GM12801 (cell line): ENCODE results near the gene CD84.

Experiments
- TF ChIP-seq, protein P1 (sequence below): IDR thresholded peaks from one replicate; pipeline ENCODE4 v1.5.1; 2011; ENCODE audit warnings: control low read depth; ENCODE audit not compliant: insufficient read length; ENCODE audit errors: extremely low read depth

The CD84 gene

GRCh38 chr1:160537714-160538665, 41.3 kb downstream of the CD84 start:
- TF ChIP-seq, protein P1, sequence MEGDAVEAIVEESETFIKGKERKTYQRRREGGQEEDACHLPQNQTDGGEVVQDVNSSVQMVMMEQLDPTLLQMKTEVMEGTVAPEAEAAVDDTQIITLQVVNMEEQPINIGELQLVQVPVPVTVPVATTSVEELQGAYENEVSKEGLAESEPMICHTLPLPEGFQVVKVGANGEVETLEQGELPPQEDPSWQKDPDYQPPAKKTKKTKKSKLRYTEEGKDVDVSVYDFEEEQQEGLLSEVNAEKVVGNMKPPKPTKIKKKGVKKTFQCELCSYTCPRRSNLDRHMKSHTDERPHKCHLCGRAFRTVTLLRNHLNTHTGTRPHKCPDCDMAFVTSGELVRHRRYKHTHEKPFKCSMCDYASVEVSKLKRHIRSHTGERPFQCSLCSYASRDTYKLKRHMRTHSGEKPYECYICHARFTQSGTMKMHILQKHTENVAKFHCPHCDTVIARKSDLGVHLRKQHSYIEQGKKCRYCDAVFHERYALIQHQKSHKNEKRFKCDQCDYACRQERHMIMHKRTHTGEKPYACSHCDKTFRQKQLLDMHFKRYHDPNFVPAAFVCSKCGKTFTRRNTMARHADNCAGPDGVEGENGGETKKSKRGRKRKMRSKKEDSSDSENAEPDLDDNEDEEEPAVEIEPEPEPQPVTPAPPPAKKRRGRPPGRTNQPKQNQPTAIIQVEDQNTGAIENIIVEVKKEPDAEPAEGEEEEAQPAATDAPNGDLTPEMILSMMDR: no peak

DNA sequence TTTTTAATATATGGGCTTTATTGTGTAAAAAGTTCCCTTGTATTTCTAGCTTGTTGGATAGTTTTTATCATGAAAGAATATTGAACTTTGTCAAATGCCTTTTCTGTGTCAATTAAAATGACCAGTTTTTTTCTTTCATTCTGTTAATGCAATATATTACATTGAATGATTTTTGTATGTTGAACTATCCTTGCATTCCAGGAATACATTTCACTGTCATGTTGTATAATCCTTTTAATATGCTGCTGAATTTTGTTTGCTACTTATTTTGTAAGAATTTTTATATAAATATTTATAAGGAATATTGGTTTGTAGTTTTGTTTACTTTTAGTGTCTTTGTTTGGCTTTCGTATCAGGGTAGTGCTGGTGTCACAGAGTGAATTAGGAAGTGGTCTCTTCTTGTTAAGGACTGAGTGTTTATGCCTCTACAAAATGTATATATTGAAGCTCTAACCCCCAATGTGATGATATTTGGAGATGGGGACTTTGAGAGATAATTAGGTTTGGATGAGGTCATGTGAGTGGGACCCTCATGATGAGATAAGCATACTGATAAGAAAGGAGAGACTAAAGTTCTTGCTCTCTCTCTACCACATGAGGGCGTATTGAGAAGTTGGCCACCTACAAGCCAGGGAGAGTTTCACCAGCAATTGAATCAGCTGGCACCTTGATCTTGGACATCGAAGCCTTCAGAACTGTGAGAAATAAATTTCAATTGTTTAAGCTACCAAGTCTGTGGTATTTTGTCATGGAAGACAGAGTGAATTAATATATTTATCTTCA, 44.3 kb downstream of the CD84 start:
- TF ChIP-seq, protein P1: no peak

DNA sequence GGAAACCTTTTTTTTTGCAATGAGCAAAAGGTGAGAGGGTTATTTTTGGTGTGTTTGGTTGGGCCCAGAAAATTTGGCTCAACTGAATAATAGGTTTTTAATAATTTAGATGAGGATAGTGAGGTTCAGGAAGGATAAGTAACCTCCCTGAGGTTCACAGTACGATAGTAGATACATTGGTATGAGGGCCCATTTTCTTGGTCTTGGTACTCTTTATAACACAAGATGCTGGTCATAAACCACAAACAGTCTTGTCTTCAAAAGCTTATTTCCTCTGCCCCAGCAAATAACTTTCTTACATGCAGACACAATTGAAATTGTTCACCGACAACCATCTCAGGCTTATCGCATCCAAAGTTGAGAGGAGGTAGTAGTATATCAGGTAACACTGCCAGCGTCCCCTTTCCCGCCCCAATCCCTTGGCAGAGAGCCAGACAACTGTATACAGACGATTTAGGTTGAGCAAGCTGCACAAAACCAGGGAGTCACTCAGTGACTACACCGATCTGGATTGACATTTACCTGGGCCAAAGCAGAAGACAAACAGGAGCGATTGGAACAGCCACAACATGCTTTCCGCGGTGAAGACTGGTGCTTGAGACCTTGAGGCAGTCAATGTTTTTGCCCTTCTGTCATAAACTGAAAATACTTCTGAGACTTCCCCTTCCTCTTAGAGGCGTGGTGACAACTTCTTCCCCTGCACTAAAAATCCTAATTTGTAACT, 56.5 kb downstream of the CD84 start, which contains the start of gene SLAMF6:
Gene SLAMF6 (minus strand): TSS at position 634 of the 724 bp plus-strand sequence. CDS start 63 bp downstream, at position 571.
- TF ChIP-seq, protein P1: no peak

DNA sequence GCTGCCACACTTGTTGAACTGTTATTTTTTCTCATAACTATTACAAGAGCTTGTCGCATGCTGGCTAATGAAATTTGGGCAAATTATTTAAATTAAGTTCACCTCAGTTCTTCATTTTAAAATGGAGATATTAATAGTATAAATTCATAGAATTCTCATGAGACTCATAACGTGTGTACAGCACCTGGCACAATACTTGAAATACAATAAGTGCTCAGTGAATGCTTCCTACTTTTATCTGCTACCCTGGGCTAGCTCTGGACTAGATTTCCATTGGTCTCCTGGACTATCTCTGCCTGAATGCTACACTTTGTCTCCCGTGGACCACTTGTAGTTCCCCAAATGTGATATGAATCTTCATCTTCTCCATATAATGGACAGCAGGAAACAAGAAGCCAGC, 57.2 kb downstream of the CD84 start:
- TF ChIP-seq, protein P1: no peak

DNA sequence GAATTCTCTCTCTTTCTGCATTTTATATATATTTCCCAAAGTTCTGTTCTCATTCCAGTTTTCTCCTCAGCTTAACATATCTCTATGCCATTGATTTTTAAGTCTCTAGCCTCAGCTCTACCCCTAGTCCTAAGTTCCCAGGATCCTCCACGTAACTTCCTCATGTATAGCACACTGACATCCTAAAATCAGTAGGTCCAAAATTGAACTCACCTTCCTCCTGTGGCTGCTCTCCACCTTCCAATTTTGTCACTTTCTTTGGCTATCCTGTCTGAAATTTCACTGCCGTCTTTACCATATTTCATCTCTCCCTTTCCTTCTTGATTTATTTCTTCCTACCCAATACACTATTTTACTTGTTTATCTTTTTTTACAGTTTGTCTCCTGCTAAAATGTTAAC, 57.7 kb downstream of the CD84 start:
- TF ChIP-seq, protein P1: no peak

- TF ChIP-seq, protein P1: no peak
Measured at GRCh38 chr1:160520999-160521398, 58.3 kb downstream of the CD84 start.

DNA sequence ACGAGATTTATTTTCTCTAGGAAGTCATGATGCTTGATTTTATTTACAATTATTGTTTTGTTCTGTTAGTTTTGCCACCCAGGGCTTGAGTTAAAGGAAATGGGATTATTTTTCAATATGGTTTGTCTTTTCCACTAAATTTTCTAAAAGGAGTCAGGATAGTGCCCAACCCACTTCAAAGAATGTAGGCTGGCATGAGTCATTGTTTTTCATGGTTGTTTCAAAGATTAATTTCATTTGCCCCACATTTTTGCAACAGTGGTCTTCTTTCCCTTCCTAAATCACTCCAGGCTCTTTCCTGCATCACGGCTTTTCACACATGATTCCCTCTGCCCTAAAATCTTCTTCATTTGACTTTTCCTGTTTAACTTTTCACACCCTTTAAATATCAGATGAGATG, 58.7 kb downstream of the CD84 start:
- TF ChIP-seq, protein P1: no peak
